Measurements from ENCODE around the gene ABLIM3. TPM values are rescaled to one million over a fixed set of nuclear protein-coding genes. Genes with fewer than 3 reads are reported as not detected.

The ABLIM3 gene
- total and polyA plus RNA-seq, 2 of the 8 experiments (the other 6 are each of a cell fraction or from before 2014, with no cell fraction given), result 0.36 to 0.56 TPM

DNA sequence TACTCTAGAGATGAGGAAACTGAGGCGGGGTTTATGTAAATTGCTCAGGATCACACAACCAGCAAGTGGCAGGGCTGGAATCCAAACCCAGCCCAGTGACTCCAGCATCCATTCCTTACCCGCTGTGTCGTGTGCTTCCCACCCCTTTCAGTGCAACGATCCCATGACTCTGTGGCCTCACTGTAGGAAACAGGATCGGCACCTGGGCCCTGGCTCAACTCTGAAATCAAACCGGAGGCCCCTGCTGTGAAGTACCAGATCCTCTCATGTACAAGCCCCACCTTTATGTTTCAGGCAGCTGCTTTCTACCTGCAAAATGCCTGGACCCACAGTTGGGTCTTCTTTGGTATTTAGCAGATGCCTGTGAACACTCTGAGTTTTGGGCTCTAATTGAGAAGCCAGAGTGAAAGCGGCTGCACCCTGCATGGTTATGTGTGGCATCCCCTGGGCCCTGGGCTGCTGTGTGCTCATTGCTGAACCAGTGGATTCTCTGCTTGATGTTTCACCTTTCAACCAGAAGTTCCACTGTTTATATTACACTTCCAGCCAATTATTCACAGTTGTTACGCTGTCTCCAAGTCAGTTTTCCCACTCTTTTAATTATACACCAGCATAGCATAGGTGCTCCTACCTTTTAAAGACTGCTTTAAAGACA lies 36.7 kb downstream of the ABLIM3 start:
- Histone ChIP-seq H3K9me3 (ENCODE audit: insufficient read depth in 2 of 2, low read depth in 1 of 2, low read length in 1 of 2) (no peaks in the 10 kb centered on the region), H2BK20ac (ENCODE audit: low read length) (no peak overlapping the region), H3K4me3 (ENCODE audit: extremely low read depth in 1 of 4, insufficient read depth in 2 of 4, low read depth in 3 of 4, low read length in 4 of 4) (no peak overlapping the region), H2BK15ac (ENCODE audit: low read length) (no peak overlapping the region), H2BK120ac (replicated peaks; ENCODE audit: low read depth, low read length) (no peak overlapping the region), H4K91ac (replicated peaks; ENCODE audit: insufficient read length, low read length) (no peak overlapping the region), H3K79me1 (ENCODE audit: low read depth, low read length) (no peaks in the 10 kb centered on the region), H3K56ac (replicated peaks; ENCODE audit: insufficient read length, low read depth, low read length) (no peak overlapping the region), H3K79me2 (ENCODE audit: control insufficient read depth in 1 of 2, insufficient read depth in 2 of 2, low read length in 2 of 2) (no peaks in the 10 kb centered on the region), H2BK5ac (ENCODE audit: low read depth, low read length) (no peak overlapping the region), H3K36me3 (ENCODE audit: control insufficient read depth in 2 of 4, insufficient read depth in 4 of 4, low read length in 3 of 4) (no peaks in the 10 kb centered on the region), H3K18ac (ENCODE audit: extremely low read depth, low read length) (no peak overlapping the region), H2AK5ac (ENCODE audit: low read depth, low read length) (no peak overlapping the region), H2AFZ (ENCODE audit: low read length) (peak overlapping the region; percentile 49; the same call in 1 of the 2 replicates), H3K9ac (replicated peaks in 1 of 4; ENCODE audit: extremely low read depth in 1 of 4, low read depth in 3 of 4, low read length in 3 of 4) (no peak overlapping the region), H3K27ac (ENCODE audit: low read depth, low read length) (no peak overlapping the region), H3K23ac (ENCODE audit: insufficient read length) (no peak overlapping the region), H3K4ac (replicated peaks; ENCODE audit: insufficient read length, low read depth, low read length) (no peak overlapping the region), H4K5ac (ENCODE audit: insufficient read length, low read depth, low read length) (no peak overlapping the region), H3K23me2 (ENCODE audit: low read depth, low read length) (no peaks in the 10 kb centered on the region), H3K4me2 (ENCODE audit: insufficient read depth in 1 of 2, low read depth in 2 of 2, low read length in 2 of 2) (no peak overlapping the region), H3K27me3 (replicated peaks in 1 of 4; ENCODE audit: control insufficient read depth in 3 of 4, extremely low read depth in 1 of 4, insufficient read depth in 3 of 4, low read length in 3 of 4) (peaks cover 0 to 2% (median 0%) of the 10 kb centered on the region in 4 experiments; a peak in 1 of 7 replicates), H3K14ac (ENCODE audit: insufficient read length) (no peak overlapping the region), H2BK12ac (ENCODE audit: low read depth, low read length) (no peak overlapping the region), H3K4me1 (replicated peaks in 1 of 4; ENCODE audit: control insufficient read depth in 3 of 4, insufficient read depth in 4 of 4, low read length in 3 of 4) (peaks cover 0 to 5% (median 1%) of the 10 kb centered on the region in 4 experiments; a peak in 1 of 7 replicates), H4K20me1 (replicated peaks in 1 of 2; ENCODE audit: control insufficient read depth in 1 of 2, insufficient read depth in 2 of 2, low read length in 2 of 2) (no peaks in the 10 kb centered on the region), H4K8ac (ENCODE audit: extremely low read depth, insufficient read depth, low read length) (no peak overlapping the region)
- 73% methylated on average over 8 of the region's 8 CpGs; no CpG with 5 or more reads in 1 of the 2 experiments for WGBS, 2 experiments (ENCODE audit: extremely low coverage in 1 of 2, insufficient coverage in 1 of 2, insufficient read length in 1 of 2, insufficient replicate concordance in 2 of 2, low coverage in 1 of 2, low lambda C conversion rate in 2 of 2, missing lambda C conversion rate in 1 of 2)
- FAIRE-seq (no peak), DNase-seq (ENCODE audit: low read depth in 1 of 2, low spot score in 2 of 2) (no peak)
- ChIA-PET POLR2A (ENCODE audit: partially characterized antibody) (no interaction called here), CTCF (ENCODE audit: partially characterized antibody) (no interaction called here)
- TF ChIP-seq CEBPB (IDR thresholded peaks at IDR 0.05; ENCODE audit: low read depth, low read length) (no peak), RBBP5 (IDR thresholded peaks at IDR 0.05; ENCODE audit: borderline replicate concordance, low read depth, low read length) (no peak), MAFK (IDR thresholded peaks at IDR 0.05; ENCODE audit: low read depth, low read length) (no peak)
- TF ChIP-seq, protein P1, sequence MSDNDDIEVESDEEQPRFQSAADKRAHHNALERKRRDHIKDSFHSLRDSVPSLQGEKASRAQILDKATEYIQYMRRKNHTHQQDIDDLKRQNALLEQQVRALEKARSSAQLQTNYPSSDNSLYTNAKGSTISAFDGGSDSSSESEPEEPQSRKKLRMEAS (IDR thresholded peaks at IDR 0.05), result no peak
